Activated CD4-positive, alpha-beta memory T cell treated with anti-CD3 and anti-CD28 coated beads for 36 hours (primary cell): ENCODE results near the gene PLAGL2. TPM values are rescaled to one million over a fixed set of nuclear protein-coding genes. Genes with fewer than 3 reads are reported as not detected.
A peak's percentile ranks its signal among the peaks of the same experiment; 100 is the strongest.
"Not testable (repeated sequence)": the region's sequence is repeated elsewhere in the genome, so short reads cannot be mapped to it uniquely, and the experiment has no call there.

ENCODE experiments used
- CTCF ChIA-PET: fragments of 350-600 bp; sonication (Branson Sonifier 250); formaldehyde crosslinking; loops from one replicate; lab custom pipeline; 2021; ENCODE audit warnings: antibody characterized with exemption, inconsistent platforms; lab: Charles Lee
- POLR2A ChIA-PET: fragments of 350-600 bp; sonication (Branson Sonifier 250); formaldehyde crosslinking; loops from one replicate; lab custom pipeline; 2021; ENCODE audit warnings: antibody characterized with exemption; lab: Charles Lee
- DNase-seq: peaks from one replicate; pipeline ENCODE4 v3.0.0-alpha.2; 2020
- H3K27ac Mint-ChIP-seq: one replicate; pipeline ENCODE4 v1.8.0; 2021; ENCODE audit warnings: mixed read lengths
- H3K27me3 Mint-ChIP-seq: one replicate; pipeline ENCODE4 v1.8.0; 2021; ENCODE audit warnings: mixed read lengths
- H3K36me3 Mint-ChIP-seq: one replicate; pipeline ENCODE4 v1.8.0; 2021; ENCODE audit warnings: mixed read lengths
- H3K4me1 Mint-ChIP-seq: one replicate; pipeline ENCODE4 v1.8.0; 2021; ENCODE audit warnings: low read depth, mixed read lengths
- H3K4me3 Mint-ChIP-seq: one replicate; pipeline ENCODE4 v1.8.0; 2021; ENCODE audit warnings: mild to moderate bottlenecking, mixed read lengths
- H3K9me3 Mint-ChIP-seq: one replicate; pipeline ENCODE4 v1.8.0; 2021; ENCODE audit warnings: mixed read lengths
- intact Hi-C: fragments of 100-400 bp; cut with micrococcal nuclease; formaldehyde crosslinking; loops from one replicate; pipeline ENCODE4 v1.15.1; 2023
- total RNA-seq, 2 experiments: library from RNA; stranded (reverse); gene quantifications; one replicate each; pipeline ENCODE4 v1.2.3, GENCODE V29; 2021

PLAGL2 gene, protein sequence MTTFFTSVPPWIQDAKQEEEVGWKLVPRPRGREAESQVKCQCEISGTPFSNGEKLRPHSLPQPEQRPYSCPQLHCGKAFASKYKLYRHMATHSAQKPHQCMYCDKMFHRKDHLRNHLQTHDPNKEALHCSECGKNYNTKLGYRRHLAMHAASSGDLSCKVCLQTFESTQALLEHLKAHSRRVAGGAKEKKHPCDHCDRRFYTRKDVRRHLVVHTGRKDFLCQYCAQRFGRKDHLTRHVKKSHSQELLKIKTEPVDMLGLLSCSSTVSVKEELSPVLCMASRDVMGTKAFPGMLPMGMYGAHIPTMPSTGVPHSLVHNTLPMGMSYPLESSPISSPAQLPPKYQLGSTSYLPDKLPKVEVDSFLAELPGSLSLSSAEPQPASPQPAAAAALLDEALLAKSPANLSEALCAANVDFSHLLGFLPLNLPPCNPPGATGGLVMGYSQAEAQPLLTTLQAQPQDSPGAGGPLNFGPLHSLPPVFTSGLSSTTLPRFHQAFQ
- 10 to 100 TPM; 93.9 to 95.6 TPM for total RNA-seq

DNA sequence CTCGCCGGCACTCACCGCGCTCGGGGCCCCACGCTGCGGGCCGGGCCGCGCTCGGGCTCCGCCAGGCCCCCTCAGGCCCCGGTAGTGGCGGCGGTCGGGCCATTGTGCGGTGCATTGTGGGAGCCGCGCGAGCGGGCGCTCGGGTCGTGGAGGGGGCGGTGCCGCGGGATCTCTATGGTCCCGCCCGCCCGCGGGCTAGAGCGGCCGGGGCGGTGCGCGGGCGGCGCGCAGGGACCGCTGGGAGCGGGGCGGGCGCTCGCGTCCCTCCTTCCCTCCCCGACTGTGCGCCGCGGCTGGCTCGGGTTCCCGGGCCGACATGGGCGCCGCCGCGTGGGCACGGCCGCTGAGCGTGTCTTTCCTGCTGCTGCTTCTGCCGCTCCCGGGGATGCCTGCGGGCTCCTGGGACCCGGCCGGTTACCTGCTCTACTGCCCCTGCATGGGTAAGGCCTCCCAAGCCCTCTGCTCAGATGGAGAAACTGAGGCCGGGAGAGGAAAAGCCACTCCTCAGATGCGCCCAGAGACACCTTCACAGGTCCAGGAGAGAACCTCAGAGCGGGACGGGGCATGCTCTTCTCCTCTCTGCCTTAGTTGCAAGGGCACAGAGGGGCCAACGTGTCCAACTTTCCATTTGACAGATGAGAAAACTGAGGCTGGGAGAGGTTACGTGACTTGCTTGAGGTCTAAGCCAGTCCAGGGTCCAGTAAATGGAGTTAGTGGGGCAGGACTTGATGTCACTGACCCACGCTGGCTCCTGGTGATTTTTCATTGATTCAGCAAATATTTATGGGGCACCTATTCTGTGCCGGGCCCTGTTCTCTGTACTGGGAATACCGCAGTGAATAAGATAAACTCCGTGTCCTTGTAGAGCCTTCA lies at the start of gene PLAGL2, which contains the start of gene POFUT1:
Gene PLAGL2 (minus strand): TSS at position 118 of the 873 bp plus-strand sequence. CDS start 5,565 bp downstream, outside the sequence.
Gene POFUT1 (plus strand): TSS at position 255 of the 873 bp plus-strand sequence. CDS start 62 bp downstream, at position 317.
- H3K36me3 Mint-ChIP-seq = peaks cover 83% of the 10 kb centered on the region
- ChIA-PET POLR2A (interaction anchor here (1.0 to 1.6 kb wide), 2 partner anchors 10 to 77 kb away, joined by 3 to 4 read pairs; no protein-coding TSS in a partner anchor), CTCF (no interaction called here)
- H3K4me3 Mint-ChIP-seq = peak within 1 kb of the TSS; percentile 99
- intact Hi-C loops = loop anchor here (5.0 kb wide), 2 partner anchors 101 to 374 kb away; partner anchors contain the start of gene TM9SF4
- H3K9me3 Mint-ChIP-seq = no peaks in the 10 kb centered on the region
- peaks cover 65% of the 10 kb centered on the region for H3K4me1 Mint-ChIP-seq
- H3K27me3 Mint-ChIP-seq = no peaks in the 10 kb centered on the region
- H3K27ac Mint-ChIP-seq = peak within 1 kb of the TSS; percentile 95
- peak; percentile 93 for DNase-seq

DNA sequence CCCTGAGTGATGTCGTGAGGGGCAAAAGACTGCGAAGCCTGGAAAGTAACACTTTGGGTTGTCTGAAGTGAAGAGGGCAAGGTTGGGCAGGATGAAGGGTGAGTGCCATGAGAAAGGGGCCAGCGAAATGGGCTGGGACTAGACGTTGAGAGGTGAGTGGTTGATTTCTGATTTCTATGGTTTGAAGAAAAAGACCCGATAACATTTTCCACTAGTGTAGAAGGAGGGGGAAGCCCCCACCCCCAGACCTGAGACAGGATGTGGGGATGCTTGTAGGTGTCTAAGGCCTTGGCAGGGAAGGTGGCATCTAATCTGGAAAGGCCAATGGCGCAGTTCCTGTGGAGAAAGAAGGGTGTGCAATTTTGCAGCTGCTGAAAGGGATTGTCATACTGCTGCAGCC lies 44.6 kb upstream of the PLAGL2 start:
- no peaks in the 10 kb centered on the region for H3K27me3 Mint-ChIP-seq
- H3K36me3 Mint-ChIP-seq = no peaks in the 10 kb centered on the region
- peak; percentile 94 for DNase-seq
- intact Hi-C loops = loop anchor here (1.0 kb wide), 2 partner anchors 25 to 33 kb away; partner anchors contain the start of gene KIF3B
- peaks cover 3% of the 10 kb centered on the region for H3K9me3 Mint-ChIP-seq
- H3K4me3 Mint-ChIP-seq = peak overlapping the region; percentile 53
- H3K27ac Mint-ChIP-seq = peak overlapping the region; percentile 90
- ChIA-PET POLR2A (interaction anchor here (0.6 to 1.9 kb wide), 5 partner anchors 18 to 48 kb away, joined by 4 to 11 read pairs (median 5); no protein-coding TSS in a partner anchor), CTCF (no interaction called here)
- peaks cover 67% of the 10 kb centered on the region for H3K4me1 Mint-ChIP-seq

DNA sequence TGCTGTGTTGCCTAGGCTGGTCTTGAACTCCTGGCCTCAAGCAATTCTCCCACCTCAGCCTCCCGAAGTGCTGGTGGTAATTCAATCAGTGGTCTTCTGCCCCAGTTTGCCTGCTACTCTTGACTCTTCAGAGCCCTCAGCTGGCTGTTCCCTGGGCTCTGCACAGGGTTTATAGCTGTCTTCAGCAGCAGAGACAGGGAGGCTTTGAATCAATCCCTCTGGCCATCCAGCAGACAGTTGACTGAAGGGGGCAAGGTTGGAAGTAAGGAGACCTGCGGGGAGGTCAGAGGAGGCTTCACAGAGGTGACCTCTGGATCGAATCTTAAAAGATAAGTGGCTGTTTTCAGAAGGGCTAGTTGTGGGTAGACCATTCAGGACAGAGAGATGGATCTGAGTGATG lies 43.9 kb upstream of the PLAGL2 start:
- H3K4me3 Mint-ChIP-seq = peak overlapping the region; percentile 33
- peaks cover 3% of the 10 kb centered on the region for H3K9me3 Mint-ChIP-seq
- H3K36me3 Mint-ChIP-seq = no peaks in the 10 kb centered on the region
- peak overlapping the region; percentile 90 for H3K27ac Mint-ChIP-seq
- intact Hi-C loops = no loop called here
- DNase-seq = no peak
- no peaks in the 10 kb centered on the region for H3K27me3 Mint-ChIP-seq
- POLR2A ChIA-PET = interaction anchor here (0.7 to 1.9 kb wide), 5 partner anchors 18 to 46 kb away, joined by 3 to 8 read pairs (median 4); no protein-coding TSS in a partner anchor
- peaks cover 60% of the 10 kb centered on the region for H3K4me1 Mint-ChIP-seq
- CTCF ChIA-PET = no interaction called here

DNA sequence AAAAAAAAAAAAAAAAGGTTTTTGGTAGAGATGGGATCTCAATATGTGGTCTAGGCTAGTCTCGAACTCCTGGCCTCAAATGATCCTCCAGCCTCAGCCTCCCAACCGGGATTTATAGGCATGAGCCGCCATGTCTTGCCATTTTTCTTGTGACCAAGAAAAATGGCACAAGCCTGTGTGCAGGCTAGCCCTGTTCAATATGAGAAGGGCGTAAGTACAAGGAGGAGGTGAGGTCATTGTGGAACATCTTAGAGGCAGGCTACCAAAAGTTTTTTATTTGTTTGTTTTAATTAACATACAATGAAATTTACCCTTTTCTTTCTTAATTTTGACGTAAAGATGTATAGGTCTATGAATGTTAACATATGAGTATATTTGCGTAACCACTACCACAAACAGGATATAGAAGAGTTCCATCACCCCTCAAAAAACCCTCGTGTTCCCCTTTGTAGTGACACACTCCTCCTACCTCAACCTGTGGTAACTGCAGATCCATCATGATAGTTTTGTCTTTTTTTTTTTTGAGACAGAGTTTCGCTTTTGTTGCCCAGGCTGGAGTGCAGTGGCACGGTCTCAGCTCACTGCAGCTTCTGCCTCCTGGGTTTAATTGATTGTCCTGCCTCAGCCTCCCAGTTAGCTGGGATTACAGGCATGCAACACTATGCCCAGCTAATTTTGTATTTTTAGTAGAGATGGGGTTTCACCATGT lies 41.6 kb upstream of the PLAGL2 start:
- intact Hi-C loops = loop anchor here (1.0 kb wide), 4 partner anchors 17 to 106 kb away; no protein-coding TSS in a partner anchor
- ChIA-PET POLR2A (interaction anchor here (0.7 to 1.5 kb wide), 4 partner anchors 17 to 36 kb away, joined by 3 to 7 read pairs (median 4); no protein-coding TSS in a partner anchor), CTCF (no interaction called here)
- Mint-ChIP-seq H3K27ac (peak overlapping the region; percentile 89), H3K36me3 (no peaks in the 10 kb centered on the region), H3K4me3 (no peak overlapping the region), H3K27me3 (no peaks in the 10 kb centered on the region), H3K4me1 (peaks cover 55% of the 10 kb centered on the region), H3K9me3 (peaks cover 3% of the 10 kb centered on the region)
- peak; percentile 55 for DNase-seq

DNA sequence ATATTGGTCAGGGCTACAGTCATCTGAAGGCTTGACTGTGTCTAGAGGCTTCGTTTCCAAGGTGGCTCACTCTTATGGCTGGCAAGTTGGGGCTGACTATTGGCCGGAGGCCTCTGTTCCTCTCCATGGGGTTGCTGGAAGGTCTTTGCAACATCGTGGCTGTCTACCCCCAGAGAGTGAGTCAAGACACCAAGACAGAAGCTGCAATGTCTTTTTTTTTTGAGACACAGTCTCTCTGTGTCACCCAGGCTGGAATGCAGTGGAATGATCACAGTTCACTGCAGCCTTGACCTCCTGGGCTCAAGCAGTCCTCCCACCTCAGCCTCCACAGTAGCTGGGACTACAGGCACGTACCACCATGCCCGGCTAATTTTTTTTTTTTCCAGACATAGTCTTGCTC lies 40.5 kb upstream of the PLAGL2 start:
- Mint-ChIP-seq H3K27me3 (no peaks in the 10 kb centered on the region), H3K4me1 (peaks cover 47% of the 10 kb centered on the region), H3K9me3 (no peaks in the 10 kb centered on the region), H3K36me3 (no peaks in the 10 kb centered on the region), H3K4me3 (no peak overlapping the region), H3K27ac (peak overlapping the region; percentile 69)
- CTCF ChIA-PET = interaction anchor here (0.6 kb wide), 1 partner anchor 54 kb away, joined by 4 read pairs; no protein-coding TSS in a partner anchor
- POLR2A ChIA-PET = interaction anchor here (0.7 kb wide), 2 partner anchors 34 to 63 kb away, joined by 3 read pairs; no protein-coding TSS in a partner anchor
- peak; percentile 37 for DNase-seq
- intact Hi-C loops = no loop called here

DNA sequence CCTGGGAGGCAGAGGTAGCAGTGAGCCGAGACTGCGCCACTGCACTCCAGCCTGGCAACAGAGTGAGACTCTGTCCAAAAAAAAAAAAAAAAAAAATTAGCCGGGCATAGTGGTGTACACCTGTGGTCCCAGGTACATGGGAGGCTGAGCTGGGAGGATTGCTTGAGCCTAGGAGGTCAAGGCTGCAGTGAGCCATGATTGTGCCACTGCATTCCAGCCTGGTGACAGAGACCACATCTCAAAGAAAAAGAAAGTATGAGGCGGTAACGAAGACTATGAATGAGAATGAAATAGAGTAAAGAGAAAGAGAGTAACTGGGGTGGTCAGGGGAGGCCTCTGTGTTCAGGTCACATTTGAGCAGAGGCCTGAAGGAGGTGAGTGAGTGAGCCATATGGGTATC lies 38.7 kb upstream of the PLAGL2 start:
- H3K36me3 Mint-ChIP-seq, CTCF ChIA-PET, H3K27me3 Mint-ChIP-seq, DNase-seq, H3K4me3 Mint-ChIP-seq, H3K27ac Mint-ChIP-seq, H3K9me3 Mint-ChIP-seq, intact Hi-C loops: not testable (repeated sequence)
- H3K4me1 Mint-ChIP-seq = peaks cover 31% of the 10 kb centered on the region
- POLR2A ChIA-PET = interaction anchor here (0.6 to 0.7 kb wide), 2 partner anchors 10 to 14 kb away, joined by 3 read pairs; no protein-coding TSS in a partner anchor

DNA sequence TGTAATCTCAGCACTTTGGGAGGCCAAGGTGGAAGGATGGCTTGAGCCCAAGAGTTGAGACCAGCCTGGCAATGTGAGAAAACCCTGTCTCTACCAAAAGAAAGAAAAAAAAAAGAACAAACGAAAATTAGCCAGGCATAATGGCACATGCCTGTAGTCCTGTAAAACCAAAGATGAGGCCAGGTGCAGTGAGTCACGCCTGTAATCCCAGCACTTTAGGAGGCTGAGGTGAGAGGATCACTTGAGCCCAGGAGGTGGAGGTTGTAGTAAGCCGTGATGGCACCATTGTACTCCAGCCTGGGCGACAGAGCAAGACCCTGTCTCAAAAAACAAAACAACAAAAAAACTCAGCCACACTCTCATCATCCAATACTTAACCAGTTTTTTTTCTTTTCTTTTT lies 37.4 kb upstream of the PLAGL2 start:
- intact Hi-C loops = no loop called here

DNA sequence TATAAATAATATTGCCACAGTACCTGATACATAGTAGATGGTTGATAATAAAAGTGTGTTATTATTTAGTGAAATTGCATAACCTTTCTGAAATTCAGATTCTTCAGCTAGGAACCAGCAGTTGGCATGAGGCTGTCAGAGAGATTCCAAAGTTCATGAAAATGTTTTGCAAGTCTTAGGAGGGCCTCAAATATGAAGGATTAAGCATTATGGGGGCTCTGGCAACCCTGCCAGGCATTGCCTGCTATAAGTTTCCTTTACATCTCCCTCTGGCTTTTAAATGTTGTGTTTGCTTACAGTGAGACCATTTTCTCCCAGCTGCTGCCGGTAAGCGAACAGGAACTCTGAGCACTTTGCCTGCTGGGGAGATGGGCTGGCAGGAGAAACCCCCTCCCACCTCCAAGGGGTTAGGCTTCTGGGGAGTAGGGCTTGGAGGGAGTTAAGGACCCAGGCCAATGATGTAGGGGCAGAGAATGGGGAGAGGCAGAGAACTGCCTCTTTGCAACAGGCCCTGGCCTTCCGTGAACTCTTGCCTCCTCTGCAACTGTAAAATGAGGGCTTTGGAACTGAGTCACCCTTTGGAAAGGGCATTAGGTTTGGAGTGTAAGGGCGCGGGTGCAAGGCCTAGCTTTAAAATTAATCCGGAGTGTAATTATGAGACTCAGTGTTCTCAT lies 36.7 kb upstream of the PLAGL2 start:
- CTCF ChIA-PET = no interaction called here
- H3K36me3 Mint-ChIP-seq = no peaks in the 10 kb centered on the region
- H3K27ac Mint-ChIP-seq = no peak overlapping the region
- no peak overlapping the region for H3K4me3 Mint-ChIP-seq
- no peak for DNase-seq
- H3K9me3 Mint-ChIP-seq = no peaks in the 10 kb centered on the region
- POLR2A ChIA-PET = no interaction called here
- no peaks in the 10 kb centered on the region for H3K27me3 Mint-ChIP-seq
- intact Hi-C loops = no loop called here
- peaks cover 30% of the 10 kb centered on the region for H3K4me1 Mint-ChIP-seq

More for the DNA sequence above, 37.4 kb upstream of the PLAGL2 start:
- H3K4me1 Mint-ChIP-seq = peaks cover 33% of the 10 kb centered on the region
- POLR2A ChIA-PET = no interaction called here
- no peak overlapping the region for H3K27ac Mint-ChIP-seq
- H3K36me3 Mint-ChIP-seq = no peaks in the 10 kb centered on the region
- no peaks in the 10 kb centered on the region for H3K9me3 Mint-ChIP-seq
- H3K27me3 Mint-ChIP-seq = no peaks in the 10 kb centered on the region
- no peak overlapping the region for H3K4me3 Mint-ChIP-seq
- DNase-seq = no peak
- CTCF ChIA-PET = no interaction called here

DNA sequence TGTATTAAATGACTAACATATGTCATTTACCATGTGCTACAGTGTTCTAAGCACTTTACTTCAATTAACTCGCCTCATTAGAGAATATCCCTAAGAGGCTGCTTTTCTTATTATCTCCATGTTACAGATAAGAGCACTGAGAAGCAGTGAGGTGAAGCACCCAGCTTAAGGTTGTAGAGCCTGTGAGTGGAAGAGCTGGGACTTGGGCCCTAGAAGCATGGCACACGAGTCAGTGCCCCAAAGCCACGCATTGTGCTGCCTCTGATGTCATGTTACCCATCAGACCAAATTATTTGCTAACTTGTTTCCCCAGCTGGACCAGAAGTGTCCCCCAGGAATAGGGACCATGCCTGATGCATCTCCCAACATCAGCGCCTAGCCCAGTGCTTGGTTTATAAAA lies 34.3 kb upstream of the PLAGL2 start:
- no peaks in the 10 kb centered on the region for H3K9me3 Mint-ChIP-seq
- no peaks in the 10 kb centered on the region for H3K27me3 Mint-ChIP-seq
- POLR2A ChIA-PET = no interaction called here
- intact Hi-C loops = no loop called here
- no peak for DNase-seq
- CTCF ChIA-PET = no interaction called here
- no peak overlapping the region for H3K4me3 Mint-ChIP-seq
- H3K4me1 Mint-ChIP-seq = peaks cover 29% of the 10 kb centered on the region
- peaks cover 2% of the 10 kb centered on the region for H3K36me3 Mint-ChIP-seq
- H3K27ac Mint-ChIP-seq = no peak overlapping the region

DNA sequence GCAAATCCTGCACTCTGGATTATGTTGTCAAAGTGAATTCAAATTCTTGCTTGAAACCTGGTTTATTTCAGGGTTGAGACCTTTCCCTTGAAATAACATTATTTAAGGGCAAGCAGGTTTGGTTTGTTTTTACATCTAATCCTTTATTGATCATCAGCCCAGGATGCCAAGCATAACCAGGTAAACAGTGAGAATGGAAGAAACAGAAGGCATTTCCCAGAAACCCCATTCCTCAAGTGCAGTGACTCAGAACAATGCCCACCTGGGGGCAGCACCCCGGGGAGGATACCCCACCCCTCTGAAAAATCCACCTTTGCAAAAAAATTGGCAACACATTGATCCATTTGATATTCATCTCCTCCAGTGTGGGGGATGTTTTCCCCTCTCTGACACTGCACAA lies 32.7 kb upstream of the PLAGL2 start:
- Mint-ChIP-seq H3K9me3 (no peaks in the 10 kb centered on the region), H3K36me3 (peaks cover 14% of the 10 kb centered on the region), H3K27ac (peak overlapping the region; percentile 59), H3K4me1 (peaks cover 30% of the 10 kb centered on the region), H3K27me3 (no peaks in the 10 kb centered on the region), H3K4me3 (no peak overlapping the region)
- intact Hi-C loops = no loop called here
- DNase-seq = no peak
- POLR2A ChIA-PET = no interaction called here
- CTCF ChIA-PET = interaction anchor here (0.7 kb wide), 2 partner anchors 18 to 324 kb away, joined by 3 read pairs; no protein-coding TSS in a partner anchor
